H9 (cell line): ENCODE results near the gene SPATA3. TPM values are rescaled to one million over a fixed set of nuclear protein-coding genes. Genes with fewer than 3 reads are reported as not detected.
A peak's percentile ranks its signal among the peaks of the same experiment; 100 is the strongest.

Experiments used
- DNase-seq: peaks from one replicate; pipeline ENCODE4 v3.0.0-alpha.2; 2017
- H2AFZ ChIP-seq: one replicate; pipeline ENCODE4 v1.6.1; 2013; ENCODE audit warnings: mild to moderate bottlenecking, low read length, control low read depth, moderate library complexity
- H2AK5ac ChIP-seq: 2 replicates; pipeline ENCODE4 v1.6.1; 2013; ENCODE audit warnings: low read length, control low read depth, mixed read lengths; ENCODE audit not compliant: insufficient read length
- H2BK120ac ChIP-seq: one replicate; pipeline ENCODE4 v1.6.1; 2013; ENCODE audit warnings: low read depth, mild to moderate bottlenecking, low read length, control low read depth, inconsistent platforms; ENCODE audit not compliant: poor library complexity, severe bottlenecking
- H2BK12ac ChIP-seq: 2 replicates; pipeline ENCODE4 v1.6.1; 2013; ENCODE audit warnings: low read length, control low read depth, mixed read lengths, low read depth; ENCODE audit not compliant: insufficient read length
- H2BK15ac ChIP-seq: 2 replicates; pipeline ENCODE4 v1.6.1; 2013; ENCODE audit warnings: low read depth, low read length, control low read depth
- H2BK20ac ChIP-seq: one replicate; pipeline ENCODE4 v1.6.1; 2013; ENCODE audit warnings: low read depth, mild to moderate bottlenecking, low read length, control low read depth, inconsistent platforms; ENCODE audit not compliant: poor library complexity, severe bottlenecking
- H2BK5ac ChIP-seq: 2 replicates; pipeline ENCODE4 v1.6.1; 2013; ENCODE audit warnings: low read length, control low read depth, mixed read lengths; ENCODE audit not compliant: insufficient read length
- H3K14ac ChIP-seq: 2 replicates; pipeline ENCODE4 v1.6.1; 2013; ENCODE audit warnings: low read length, control low read depth; ENCODE audit not compliant: insufficient read depth
- H3K18ac ChIP-seq: 2 replicates; pipeline ENCODE4 v1.6.1; 2013; ENCODE audit warnings: low read depth, mild to moderate bottlenecking, mixed read lengths, low read length, control low read depth; ENCODE audit not compliant: insufficient read length
- H3K23ac ChIP-seq: 2 replicates; pipeline ENCODE4 v1.6.1; 2013; ENCODE audit warnings: low read length, control low read depth, mixed read lengths, low read depth; ENCODE audit not compliant: insufficient read length
- H3K23me2 ChIP-seq: 2 replicates; pipeline ENCODE4 v1.6.1; 2013; ENCODE audit warnings: low read depth, mild to moderate bottlenecking, mixed read lengths, low read length, control low read depth; ENCODE audit not compliant: insufficient read length, poor library complexity, severe bottlenecking
- H3K27ac ChIP-seq: 2 replicates; pipeline ENCODE4 v1.5.1; 2013; ENCODE audit warnings: low read length, control low read depth, mixed read lengths, low read depth; ENCODE audit not compliant: insufficient read length
- H3K27me3 ChIP-seq: 2 replicates; pipeline ENCODE4 v1.6.1; 2013; ENCODE audit warnings: low read length, control low read depth, inconsistent platforms; ENCODE audit not compliant: insufficient read depth
- H3K4ac ChIP-seq: 2 replicates; pipeline ENCODE4 v1.6.1; 2013; ENCODE audit warnings: low read depth, mild to moderate bottlenecking, control low read depth, inconsistent platforms, low read length, moderate library complexity
- H3K4me1 ChIP-seq: 2 replicates; pipeline ENCODE4 v1.6.1; 2013; ENCODE audit warnings: low read length, control low read depth, inconsistent platforms; ENCODE audit not compliant: insufficient read depth
- H3K4me2 ChIP-seq: 2 replicates; pipeline ENCODE4 v1.6.1; 2013; ENCODE audit warnings: low read length, control low read depth, mixed read lengths; ENCODE audit not compliant: insufficient read length, insufficient read depth
- H3K56ac ChIP-seq: 2 replicates; pipeline ENCODE4 v1.6.1; 2013; ENCODE audit warnings: low read depth, mild to moderate bottlenecking, mixed read lengths, low read length, control low read depth; ENCODE audit not compliant: insufficient read length
- H3K79me1 ChIP-seq: 2 replicates; pipeline ENCODE4 v1.6.1; 2013; ENCODE audit warnings: low read depth, mild to moderate bottlenecking, moderate library complexity, low read length, control low read depth, inconsistent platforms; ENCODE audit not compliant: insufficient read depth, poor library complexity, severe bottlenecking
- H3K79me2 ChIP-seq: 2 replicates; pipeline ENCODE4 v1.6.1; 2013; ENCODE audit warnings: low read length, control low read depth, inconsistent platforms; ENCODE audit not compliant: insufficient read depth
- H3K9ac ChIP-seq: 2 replicates; pipeline ENCODE4 v1.6.1; 2013; ENCODE audit warnings: low read length, control low read depth, mixed read lengths; ENCODE audit not compliant: insufficient read length; ENCODE audit errors: extremely low read depth
- H3K9me3 ChIP-seq: one replicate; pipeline ENCODE4 v1.6.1; 2013; ENCODE audit warnings: low read depth, low read length, inconsistent platforms; ENCODE audit not compliant: control insufficient read depth
- H3T11ph ChIP-seq: one replicate; pipeline ENCODE4 v1.6.1; 2013; ENCODE audit warnings: mild to moderate bottlenecking, low read length, control low read depth, inconsistent platforms
- H4K20me1 ChIP-seq: one replicate; pipeline ENCODE4 v1.6.1; 2013; ENCODE audit not compliant: control insufficient read depth, insufficient read length, insufficient read depth
- H4K5ac ChIP-seq: 2 replicates; pipeline ENCODE4 v1.6.1; 2013; ENCODE audit warnings: low read depth, mild to moderate bottlenecking, mixed read lengths, low read length, control low read depth; ENCODE audit not compliant: insufficient read length
- H4K8ac ChIP-seq: replicated peaks from 2 replicates; pipeline ENCODE4 v1.6.1; 2013; ENCODE audit warnings: low read length, control low read depth, mixed read lengths, low read depth; ENCODE audit not compliant: insufficient read length
- H4K91ac ChIP-seq: 2 replicates; pipeline ENCODE4 v1.6.1; 2013; ENCODE audit warnings: low read depth, mild to moderate bottlenecking, moderate library complexity, mixed read lengths, low read length, control low read depth; ENCODE audit not compliant: insufficient read length
- H3K27ac Mint-ChIP-seq, 3 experiments: 2 replicates in 2 of 3; 3 replicates in 1 of 3; pipeline ENCODE4 v1.8.0; 2020 to 2021; ENCODE audit warnings: mixed read lengths in 3 of 3, mild to moderate bottlenecking in 1 of 3, moderate library complexity in 1 of 3
- H3K27me3 Mint-ChIP-seq: 2 replicates; pipeline ENCODE4 v1.8.0; 2021; ENCODE audit warnings: low read depth, mild to moderate bottlenecking, moderate library complexity, mixed read lengths
- H3K36me3 Mint-ChIP-seq, 3 experiments: 2 replicates in 2 of 3; 3 replicates in 1 of 3; pipeline ENCODE4 v1.8.0; 2020 to 2021; ENCODE audit warnings: low read depth in 3 of 3, mixed read lengths in 3 of 3; ENCODE audit not compliant: insufficient read depth in 1 of 3
- H3K4me1 Mint-ChIP-seq, 2 experiments: 2 replicates each; pipeline ENCODE4 v1.8.0; 2020; ENCODE audit warnings: mixed read lengths in 2 of 2
- H3K4me3 Mint-ChIP-seq, 2 experiments: 2 replicates in 1 of 2; 3 replicates in 1 of 2; pipeline ENCODE4 v1.8.0; 2020 to 2021; ENCODE audit warnings: mild to moderate bottlenecking in 2 of 2, mixed read lengths in 2 of 2, moderate library complexity in 1 of 2
- H3K9me3 Mint-ChIP-seq, 2 experiments: 2 replicates in 1 of 2; 3 replicates in 1 of 2; pipeline ENCODE4 v1.8.0; 2020; ENCODE audit warnings: mild to moderate bottlenecking in 2 of 2, mixed read lengths in 2 of 2, moderate library complexity in 1 of 2
- WGBS: extraction: QIAGEN DNeasy Blood & Tissue Kit; methylation state at CpG from one replicate; pipeline ENCODE4 v1.1.7; 2013; ENCODE audit warnings: missing lambda C conversion rate, low lambda C conversion rate, mixed read lengths; ENCODE audit not compliant: insufficient read length; ENCODE audit errors: extremely low coverage; 5-methylcytosine and 5-hydroxymethylcytosine counted together
- total RNA-seq: library from RNA; stranded (reverse); gene quantifications from 2 replicates; pipeline ENCODE4 v1.2.1, GENCODE V29; 2021
- TF ChIP-seq, protein P1 (sequence below): fragments of 200-600 bp; sonication (generic); conservative IDR thresholded peaks from 3 replicates; pipeline ENCODE4 v1.8.0; 2021; ENCODE audit warnings: antibody characterized with exemption, mild to moderate bottlenecking

SPATA3 gene
- total RNA-seq, 1 experiment from 2014 or later = not detected

DNA sequence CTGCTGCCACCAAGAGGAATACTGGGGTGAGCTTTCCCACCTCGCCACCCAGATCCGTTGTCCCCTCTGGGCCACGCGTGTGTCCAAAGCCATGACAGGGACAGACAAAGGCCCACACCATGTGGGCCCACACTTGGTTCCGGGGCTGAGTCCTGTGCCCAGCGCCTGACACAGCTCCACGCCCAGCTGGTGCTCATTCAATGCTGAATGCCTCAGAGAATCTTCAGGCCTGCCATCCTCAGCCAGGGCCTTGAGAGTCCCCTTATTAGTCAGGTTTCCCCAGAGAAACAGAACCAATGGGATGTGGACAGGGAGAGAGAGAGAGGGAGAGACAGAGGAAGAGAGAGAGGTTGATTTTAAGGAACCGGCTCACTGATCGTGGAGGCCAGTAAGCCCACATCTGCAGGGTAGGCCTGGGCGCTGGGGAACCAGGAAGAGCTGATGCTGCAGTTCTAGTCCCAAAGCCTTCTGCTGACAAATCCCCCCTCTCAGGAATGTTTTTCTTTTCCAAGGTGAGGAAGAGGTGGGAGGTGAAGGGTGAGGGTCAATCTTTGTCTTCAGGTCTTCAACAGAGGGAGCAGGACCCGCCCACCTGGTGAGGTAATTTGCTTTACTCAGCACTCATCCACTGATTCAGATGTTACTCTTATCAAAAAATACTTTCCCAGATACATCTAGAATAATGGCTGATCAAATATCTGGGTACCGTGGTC is 10.2 kb upstream of the SPATA3 start:
- H3K9me3 Mint-ChIP-seq = no peaks in the 10 kb centered on the region

More for the DNA sequence above, 10.2 kb upstream of the SPATA3 start:
- Histone ChIP-seq H4K5ac (no peak overlapping the region), H3K79me2 (no peaks in the 10 kb centered on the region), H2BK15ac (no peak overlapping the region), H3K14ac (no peak overlapping the region), H2AK5ac (no peak overlapping the region), H3K18ac (no peak overlapping the region), H3K27ac (no peak overlapping the region), H3K79me1 (no peaks in the 10 kb centered on the region), H2AFZ (no peak overlapping the region), H3K4me2 (no peak overlapping the region), H4K91ac (no peak overlapping the region), H3K23ac (no peak overlapping the region), H3K9ac (no peak overlapping the region), H4K20me1 (no peaks in the 10 kb centered on the region), H2BK120ac (no peak overlapping the region), H3K4ac (no peak overlapping the region), H3K9me3 (no peaks in the 10 kb centered on the region), H3K23me2 (no peaks in the 10 kb centered on the region), H3T11ph (no peak overlapping the region), H3K4me1 (no peaks in the 10 kb centered on the region), H4K8ac (no peak overlapping the region), H2BK12ac (no peak overlapping the region), H3K56ac (no peak overlapping the region), H2BK20ac (no peak overlapping the region), H3K27me3 (no peaks in the 10 kb centered on the region), H2BK5ac (no peak overlapping the region)
- Mint-ChIP-seq H3K4me3 (no peak overlapping the region), H3K27ac (peak overlapping the region in 2 of 3 experiments; percentile 57 to 67; a peak in 1 of 7 replicates), H3K36me3 (no peaks in the 10 kb centered on the region; a peak in 1 of 7 replicates), H3K4me1 (peaks cover 23 to 38% of the 10 kb centered on the region in 2 experiments), H3K27me3 (peaks cover 3% of the 10 kb centered on the region)
- DNase-seq = no peak
- TF ChIP-seq, protein P1, sequence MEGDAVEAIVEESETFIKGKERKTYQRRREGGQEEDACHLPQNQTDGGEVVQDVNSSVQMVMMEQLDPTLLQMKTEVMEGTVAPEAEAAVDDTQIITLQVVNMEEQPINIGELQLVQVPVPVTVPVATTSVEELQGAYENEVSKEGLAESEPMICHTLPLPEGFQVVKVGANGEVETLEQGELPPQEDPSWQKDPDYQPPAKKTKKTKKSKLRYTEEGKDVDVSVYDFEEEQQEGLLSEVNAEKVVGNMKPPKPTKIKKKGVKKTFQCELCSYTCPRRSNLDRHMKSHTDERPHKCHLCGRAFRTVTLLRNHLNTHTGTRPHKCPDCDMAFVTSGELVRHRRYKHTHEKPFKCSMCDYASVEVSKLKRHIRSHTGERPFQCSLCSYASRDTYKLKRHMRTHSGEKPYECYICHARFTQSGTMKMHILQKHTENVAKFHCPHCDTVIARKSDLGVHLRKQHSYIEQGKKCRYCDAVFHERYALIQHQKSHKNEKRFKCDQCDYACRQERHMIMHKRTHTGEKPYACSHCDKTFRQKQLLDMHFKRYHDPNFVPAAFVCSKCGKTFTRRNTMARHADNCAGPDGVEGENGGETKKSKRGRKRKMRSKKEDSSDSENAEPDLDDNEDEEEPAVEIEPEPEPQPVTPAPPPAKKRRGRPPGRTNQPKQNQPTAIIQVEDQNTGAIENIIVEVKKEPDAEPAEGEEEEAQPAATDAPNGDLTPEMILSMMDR = no peak
- WGBS = no CpG with 5 or more reads among the region's 12 CpGs
